ENCODE results near the gene DPAGT1. TPM values are rescaled to one million over a fixed set of nuclear protein-coding genes. Genes with fewer than 3 reads are reported as not detected.

The DPAGT1 gene
- total RNA-seq, 3 donors from 2014 or later (not counting 1 experiment from before 2014, with no cell fraction given): 20.5 to 28.5 (median 24.4) TPM

GRCh38 chr11:119089319-119089718 lies 12.3 kb downstream of the DPAGT1 start:
- no peak overlapping the region for H3K4me3 ChIP-seq (ENCODE audit: low read length)

DNA sequence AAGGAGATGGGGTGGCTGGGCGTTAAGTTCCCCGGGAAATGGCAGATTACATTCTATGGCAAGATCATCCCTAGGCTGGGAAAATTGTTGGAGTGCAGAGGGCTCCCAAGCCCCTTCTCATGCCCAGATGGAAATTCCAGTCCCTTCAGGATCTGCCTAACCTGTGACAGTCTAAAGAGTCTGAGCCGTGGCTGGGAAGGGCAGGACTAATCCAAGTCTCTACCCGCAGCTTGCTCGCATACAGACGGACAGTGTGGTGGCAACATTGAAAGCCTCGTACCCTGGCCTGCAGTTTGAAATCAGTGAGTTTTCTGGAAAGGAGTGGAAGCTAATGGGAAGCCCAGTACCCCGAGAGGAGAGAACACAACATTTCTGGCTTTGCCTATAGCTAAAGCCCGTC lies 13.2 kb downstream of the DPAGT1 start:
- H3K4me1 Mint-ChIP-seq: peaks cover 15 to 28% of the 10 kb centered on the region in 2 donors
- Histone ChIP-seq H3K27ac (ENCODE audit: low read length) (no peak overlapping the region), H3K27me3 (ENCODE audit: control insufficient read depth, insufficient read depth, low read length) (no peaks in the 10 kb centered on the region), H3K36me3 (ENCODE audit: control insufficient read depth, insufficient read depth, low read length) (peaks cover 2% of the 10 kb centered on the region), H3K4me1 (ENCODE audit: control insufficient read depth, insufficient read depth, low read length) (peaks cover 39% of the 10 kb centered on the region), H3K9me3 (ENCODE audit: control insufficient read depth, insufficient read depth, low read length) (no peaks in the 10 kb centered on the region), H3K4me3 (ENCODE audit: low read length) (no peak overlapping the region)
- WGBS (ENCODE audit: insufficient coverage): 93% methylated on average over 9 of the region's 9 CpGs
- TF ChIP-seq CTCF (IDR thresholded peaks at IDR 0.05): no peak
- H3K4me3 Mint-ChIP-seq: no peak overlapping the region
- no peak for ATAC-seq
- H3K27me3 Mint-ChIP-seq (ENCODE audit: low read depth in 2 of 2): no peaks in the 10 kb centered on the region
- no peak overlapping the region for H3K27ac Mint-ChIP-seq
- H3K36me3 Mint-ChIP-seq: no peaks in the 10 kb centered on the region
- DNase-seq: no peak
- no peaks in the 10 kb centered on the region for H3K9me3 Mint-ChIP-seq
- intact Hi-C loops (cut with micrococcal nuclease): no loop called here

More at GRCh38 chr11:119089319-119089718, 12.3 kb downstream of the DPAGT1 start:
- Histone ChIP-seq H3K27me3 (ENCODE audit: control insufficient read depth, insufficient read depth, low read length) (no peaks in the 10 kb centered on the region), H3K4me1 (ENCODE audit: control insufficient read depth, insufficient read depth, low read length) (peaks cover 46% of the 10 kb centered on the region), H3K9me3 (ENCODE audit: control insufficient read depth, insufficient read depth, low read length) (no peaks in the 10 kb centered on the region), H3K27ac (ENCODE audit: low read length) (no peak overlapping the region), H3K36me3 (ENCODE audit: control insufficient read depth, insufficient read depth, low read length) (peaks cover 2% of the 10 kb centered on the region)
- H3K27me3 Mint-ChIP-seq (ENCODE audit: low read depth in 2 of 2): no peaks in the 10 kb centered on the region
- intact Hi-C loops (cut with micrococcal nuclease): no loop called here
- H3K4me3 Mint-ChIP-seq: no peak overlapping the region
- H3K36me3 Mint-ChIP-seq: no peaks in the 10 kb centered on the region
- no peaks in the 10 kb centered on the region for H3K9me3 Mint-ChIP-seq
- TF ChIP-seq CTCF (IDR thresholded peaks at IDR 0.05): no peak
- H3K27ac Mint-ChIP-seq: no peak overlapping the region
- 93% methylated on average over 1 of the region's 1 CpG for WGBS (ENCODE audit: insufficient coverage)
- no peak for DNase-seq
- H3K4me1 Mint-ChIP-seq: peaks cover 21 to 35% of the 10 kb centered on the region in 2 donors
- no peak for ATAC-seq

DNA sequence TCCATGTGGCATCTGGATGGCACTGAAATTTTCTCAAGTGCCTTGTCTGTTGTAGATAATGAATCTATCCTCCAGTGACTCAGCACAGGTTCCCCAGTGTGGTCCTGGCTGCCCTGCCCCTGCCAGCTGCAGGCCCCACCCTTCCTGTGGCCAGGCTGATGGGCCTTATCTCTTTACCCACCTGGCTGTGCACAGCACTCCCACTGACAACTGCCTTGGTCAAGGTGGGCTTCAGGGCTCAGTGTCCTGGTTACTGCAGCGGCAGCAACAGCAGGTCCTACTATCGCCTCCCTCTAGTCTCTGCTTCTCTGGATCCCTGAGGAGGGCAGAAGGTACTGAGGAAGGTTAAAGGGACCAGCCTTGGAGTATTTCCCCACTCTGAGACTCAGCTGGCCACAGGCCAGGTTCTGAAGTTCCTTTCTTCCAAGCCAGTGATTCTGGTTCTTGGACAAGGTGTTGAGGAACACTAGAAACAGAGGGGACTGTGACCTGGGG lies 13.9 kb downstream of the DPAGT1 start:
- H3K4me1 Mint-ChIP-seq: peaks cover 12 to 24% of the 10 kb centered on the region in 2 donors

More for the DNA sequence above, 13.9 kb downstream of the DPAGT1 start:
- Histone ChIP-seq H3K27me3 (ENCODE audit: control insufficient read depth, insufficient read depth, low read length) (no peaks in the 10 kb centered on the region), H3K36me3 (ENCODE audit: control insufficient read depth, insufficient read depth, low read length) (no peaks in the 10 kb centered on the region), H3K4me1 (ENCODE audit: control insufficient read depth, insufficient read depth, low read length) (peaks cover 33% of the 10 kb centered on the region), H3K9me3 (ENCODE audit: control insufficient read depth, insufficient read depth, low read length) (no peaks in the 10 kb centered on the region), H3K27ac (ENCODE audit: low read length) (no peak overlapping the region), H3K4me3 (ENCODE audit: low read length) (no peak overlapping the region)
- no peak overlapping the region for H3K4me3 Mint-ChIP-seq
- H3K9me3 Mint-ChIP-seq: no peaks in the 10 kb centered on the region
- intact Hi-C loops (cut with micrococcal nuclease): no loop called here
- H3K36me3 Mint-ChIP-seq: no peaks in the 10 kb centered on the region
- ATAC-seq (no peak), DNase-seq (no peak)
- TF ChIP-seq CTCF (IDR thresholded peaks at IDR 0.05): no peak
- H3K27me3 Mint-ChIP-seq (ENCODE audit: low read depth in 2 of 2): no peaks in the 10 kb centered on the region
- 56% methylated on average over 2 of the region's 2 CpGs for WGBS (ENCODE audit: insufficient coverage)
- no peak overlapping the region for H3K27ac Mint-ChIP-seq

Measured in natural killer cell (primary cell).